GM12878 (cell line): ENCODE measurements around the gene MPEG1. TPM values are rescaled to one million over a fixed set of nuclear protein-coding genes. Genes with fewer than 3 reads are reported as not detected.

Experiments used
- BCL11A ChIP-seq: IDR thresholded peaks from 2 replicates; pipeline ENCODE4 v1.6.1; 2011; ENCODE audit warnings: low read depth, low read length
- BCLAF1 ChIP-seq: fragments of 450-650 bp; IDR thresholded peaks from 2 replicates; pipeline ENCODE4 v1.6.1; 2017; ENCODE audit warnings: antibody characterized with exemption, mild to moderate bottlenecking, moderate library complexity
- BMI1 ChIP-seq: fragments of 450-650 bp; IDR thresholded peaks from 2 replicates; pipeline ENCODE4 v1.6.1; 2016; ENCODE audit warnings: mild to moderate bottlenecking, moderate library complexity, borderline replicate concordance
- GATAD2B ChIP-seq: fragments of 450-650 bp; conservative IDR thresholded peaks from 2 replicates; pipeline ENCODE4 v1.6.1; 2017; ENCODE audit warnings: low read depth, mild to moderate bottlenecking, moderate library complexity
- HCFC1 ChIP-seq: fragments of 150-350 bp; IDR thresholded peaks from 2 replicates; pipeline ENCODE4 v1.6.1; 2014; ENCODE audit warnings: low read length
- NKRF ChIP-seq: fragments of 450-650 bp; conservative IDR thresholded peaks from 2 replicates; pipeline ENCODE4 v1.6.1; 2017; ENCODE audit warnings: mild to moderate bottlenecking, moderate library complexity
- PAX5 ChIP-seq: IDR thresholded peaks from 2 replicates; pipeline ENCODE4 v1.6.1; 2011; ENCODE audit warnings: low read depth, low read length, borderline replicate concordance
- PRDM15 ChIP-seq: fragments of 450-650 bp; formaldehyde crosslinking; IDR thresholded peaks from 2 replicates; pipeline ENCODE4 v1.4.0; 2020; ENCODE audit warnings: mild to moderate bottlenecking, moderate library complexity
- RCOR1 ChIP-seq: conservative IDR thresholded peaks from 2 replicates; pipeline ENCODE4 v1.6.1; 2012; ENCODE audit warnings: low read depth, low read length, improper control_type of control experiment
- RELA ChIP-seq: fragments of 450-650 bp; IDR thresholded peaks from 2 replicates; pipeline ENCODE4 v1.8.0; 2014; ENCODE audit warnings: borderline replicate concordance; ENCODE audit not compliant: partially characterized antibody
- SP1 ChIP-seq: IDR thresholded peaks from one replicate; pipeline ENCODE4 v1.6.1; 2011; ENCODE audit warnings: low read depth, low read length
- SUPT20H ChIP-seq: IDR thresholded peaks from 2 replicates; pipeline ENCODE4 v1.6.1; 2011; ENCODE audit warnings: low read depth, mild to moderate bottlenecking, low read length, moderate library complexity, borderline replicate concordance; ENCODE audit not compliant: control insufficient read depth
- TCF12 ChIP-seq: IDR thresholded peaks from 2 replicates; pipeline ENCODE4 v1.6.1; 2011; ENCODE audit warnings: low read depth, mild to moderate bottlenecking, low read length
- ZBTB4 ChIP-seq: fragments of 450-650 bp; formaldehyde crosslinking; IDR thresholded peaks from 2 replicates; pipeline ENCODE4 v1.4.0; 2022; ENCODE audit warnings: mild to moderate bottlenecking, moderate library complexity
- polyA plus RNA-seq, 11 experiments: library from polyadenylated mRNA; depleted of rRNA in 4 of 11; unstranded in 6 of 11; stranded (reverse) in 5 of 11; fragments of >200 nt; fragmentation: Nextera tagmentation in 4 of 11; fragmentation: Illumina TruSeq in 1 of 11; extraction: Ambion mirVana in 4 of 11; extraction: Trizol in 1 of 11; gene quantifications; 1 replicate in 1 of 11; 2 replicates in 10 of 11; pipeline versions ENCODE4 v1.2.1 to v1.2.3, GENCODE V29; 2011 to 2016; ENCODE audit warnings: inconsistent platforms in 2 of 11, missing spikeins in 2 of 11, low read depth in 1 of 11
- total RNA-seq, 4 experiments: library from RNA; depleted of rRNA in 3 of 4; stranded (reverse); fragments of >200 nt in 3 of 4; fragmentation: Illumina TruSeq in 1 of 4; extraction: Trizol in 1 of 4; gene quantifications; 2 replicates each; pipeline versions ENCODE4 v1.2.1 to v1.2.3, GENCODE V29; 2013 to 2021

Gene MPEG1
- total and polyA plus RNA-seq, 10 of the 15 experiments (the other 5 are each of a cell fraction or from before 2014, with no cell fraction given) = 1.3 to 15.6 (median 11.7) TPM; not detected in 1

GRCh38 chr11:59212744-59213631 is at the start of gene MPEG1 (continued):
- TF ChIP-seq NKRF = no peak
- TF ChIP-seq RELA = no peak
- 0 out of 2 replicates have a peak, but pooled peaks have one; percentile 12 for TF ChIP-seq TCF12
- no peak for TF ChIP-seq SUPT20H
- no peak for TF ChIP-seq BCLAF1
- TF ChIP-seq HCFC1 = no peak
- TF ChIP-seq BCL11A = 0 out of 2 replicates have a peak, but pooled peaks have one; percentile 27
- no peak for TF ChIP-seq BMI1
- TF ChIP-seq PAX5 = peak; percentile 34; the same call in 1 of the 2 replicates
- peak; percentile 54; the same call in 1 of the 2 replicates for TF ChIP-seq GATAD2B
- no peak for TF ChIP-seq ZBTB4
- peak; percentile 7 for TF ChIP-seq SP1
- no peak for TF ChIP-seq RCOR1
- TF ChIP-seq PRDM15 (CRISPR knock-in tag) = no peak
